ENCODE data around the gene SLX9.

DNA sequence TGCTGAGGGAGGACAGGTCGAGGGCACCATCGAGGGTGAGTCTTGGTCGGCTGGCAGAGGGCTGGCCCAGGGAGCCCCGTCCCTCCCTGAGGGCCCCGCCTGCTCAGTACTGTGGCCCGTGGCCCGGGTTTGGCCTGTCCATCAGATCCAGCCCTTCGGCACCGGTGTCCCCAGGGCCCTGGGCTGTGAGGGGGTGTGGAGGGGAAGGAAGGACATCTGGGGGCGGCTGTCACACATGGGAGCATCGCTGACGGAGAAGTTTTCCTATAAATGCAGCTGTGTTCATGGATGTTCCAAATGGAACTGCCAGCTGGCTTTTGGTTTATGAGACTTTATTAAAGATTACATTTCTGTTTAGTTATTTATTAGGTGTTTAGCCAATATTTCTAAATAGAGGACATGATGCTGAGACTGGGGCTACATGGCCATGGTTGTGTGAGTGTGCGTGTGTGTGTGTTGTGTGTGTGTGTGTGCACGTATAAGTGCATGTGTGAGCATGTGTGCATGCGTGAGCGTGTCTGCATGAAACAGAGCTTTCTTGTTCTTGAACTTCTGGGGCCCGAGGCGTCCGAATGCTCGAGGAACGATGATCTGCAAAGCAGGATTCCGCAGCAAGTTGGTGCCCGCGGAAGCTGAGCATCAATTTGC, 54.3 kb downstream of the SLX9 start:
- TF ChIP-seq, protein P1, sequence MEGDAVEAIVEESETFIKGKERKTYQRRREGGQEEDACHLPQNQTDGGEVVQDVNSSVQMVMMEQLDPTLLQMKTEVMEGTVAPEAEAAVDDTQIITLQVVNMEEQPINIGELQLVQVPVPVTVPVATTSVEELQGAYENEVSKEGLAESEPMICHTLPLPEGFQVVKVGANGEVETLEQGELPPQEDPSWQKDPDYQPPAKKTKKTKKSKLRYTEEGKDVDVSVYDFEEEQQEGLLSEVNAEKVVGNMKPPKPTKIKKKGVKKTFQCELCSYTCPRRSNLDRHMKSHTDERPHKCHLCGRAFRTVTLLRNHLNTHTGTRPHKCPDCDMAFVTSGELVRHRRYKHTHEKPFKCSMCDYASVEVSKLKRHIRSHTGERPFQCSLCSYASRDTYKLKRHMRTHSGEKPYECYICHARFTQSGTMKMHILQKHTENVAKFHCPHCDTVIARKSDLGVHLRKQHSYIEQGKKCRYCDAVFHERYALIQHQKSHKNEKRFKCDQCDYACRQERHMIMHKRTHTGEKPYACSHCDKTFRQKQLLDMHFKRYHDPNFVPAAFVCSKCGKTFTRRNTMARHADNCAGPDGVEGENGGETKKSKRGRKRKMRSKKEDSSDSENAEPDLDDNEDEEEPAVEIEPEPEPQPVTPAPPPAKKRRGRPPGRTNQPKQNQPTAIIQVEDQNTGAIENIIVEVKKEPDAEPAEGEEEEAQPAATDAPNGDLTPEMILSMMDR (IDR thresholded peaks at IDR 0.05) = no peak
- TF ChIP-seq POLR2A (IDR thresholded peaks at IDR 0.05) = no peak

Measured in sigmoid colon (tissue), 3 donors.